Karpas-422 (cell line): ENCODE measurements around the gene RIPOR3. TPM values are rescaled to one million over a fixed set of nuclear protein-coding genes. Genes with fewer than 3 reads are reported as not detected.
"Not testable (repeated sequence)": the region's sequence is repeated elsewhere in the genome, so short reads cannot be mapped to it uniquely, and the experiment has no call there.

ENCODE experiments used
- DNase-seq: peaks from one replicate; pipeline ENCODE4 v3.0.0-alpha.2; 2015
- H2AFZ ChIP-seq: fragments of 200-600 bp; sonication (generic); 2 replicates; pipeline ENCODE4 v1.6.1; 2014; ENCODE audit warnings: antibody characterized with exemption, low read length, mixed read lengths
- H3K27ac ChIP-seq: fragments of 200-600 bp; sonication (generic); 2 replicates; pipeline ENCODE4 v1.5.1; 2014; ENCODE audit warnings: mild to moderate bottlenecking, low read length, moderate library complexity
- H3K27me3 ChIP-seq: fragments of 200-600 bp; sonication (generic); 2 replicates; pipeline ENCODE4 v1.6.1; 2014; ENCODE audit warnings: low read length, mixed read lengths
- H3K36me3 ChIP-seq: fragments of 200-600 bp; sonication (generic); 2 replicates; pipeline ENCODE4 v1.6.1; 2014; ENCODE audit warnings: low read length, mixed read lengths; ENCODE audit not compliant: insufficient read depth
- H3K4me1 ChIP-seq: fragments of 200-600 bp; sonication (generic); 2 replicates; pipeline ENCODE4 v1.6.1; 2014; ENCODE audit warnings: mild to moderate bottlenecking, low read length, mixed read lengths
- H3K4me2 ChIP-seq: fragments of 200-600 bp; sonication (generic); 2 replicates; pipeline ENCODE4 v1.6.1; 2014; ENCODE audit warnings: low read length, low read depth, mild to moderate bottlenecking; ENCODE audit not compliant: poor library complexity, severe bottlenecking
- H3K4me3 ChIP-seq: fragments of 200-600 bp; sonication (generic); 2 replicates; pipeline ENCODE4 v1.5.1; 2014; ENCODE audit warnings: mild to moderate bottlenecking, antibody characterized with exemption, low read length, mixed read lengths
- H3K79me2 ChIP-seq: fragments of 200-600 bp; sonication (generic); 2 replicates; pipeline ENCODE4 v1.6.1; 2014; ENCODE audit warnings: mild to moderate bottlenecking, low read length, mixed read lengths
- H3K9ac ChIP-seq: fragments of 200-600 bp; sonication (generic); 2 replicates; pipeline ENCODE4 v1.6.0; 2014; ENCODE audit warnings: low read length
- H3K9me2 ChIP-seq: fragments of 200-600 bp; sonication (generic), shearing (Covaris generic); replicated peaks from 2 replicates; pipeline ENCODE4 v1.6.0; 2014; ENCODE audit warnings: mild to moderate bottlenecking, low read length, moderate library complexity; ENCODE audit not compliant: insufficient read depth
- H3K9me3 ChIP-seq: fragments of 300-700, 200-600 bp; sonication (generic); 2 replicates; pipeline ENCODE4 v1.6.1; 2014; ENCODE audit warnings: low read length, mixed read lengths
- H4K20me1 ChIP-seq: fragments of 200-600 bp; sonication (generic); 2 replicates; pipeline ENCODE4 v1.6.1; 2014; ENCODE audit warnings: mild to moderate bottlenecking, antibody characterized with exemption, low read length, low read depth; ENCODE audit not compliant: insufficient read depth
- total RNA-seq: library from RNA; depleted of rRNA; stranded (reverse); fragments of >200 nt; shearing (Covaris generic); gene quantifications from 2 replicates; pipeline ENCODE4 v1.2.3, GENCODE V29; 2014; ENCODE audit warnings: low replicate concordance

RIPOR3 gene
- total RNA-seq, 1 experiment from 2014 or later: not detected

GRCh38 chr20:50682947-50683530 is 8.3 kb downstream of the RIPOR3 start:
- Histone ChIP-seq H4K20me1 (no peaks in the 10 kb centered on the region), H3K9me3 (no peaks in the 10 kb centered on the region), H3K36me3 (no peaks in the 10 kb centered on the region), H3K4me3 (no peak overlapping the region), H3K27me3 (no peaks in the 10 kb centered on the region), H3K79me2 (no peaks in the 10 kb centered on the region), H2AFZ (no peak overlapping the region), H3K4me2 (no peak overlapping the region), H3K27ac (no peak overlapping the region), H3K9ac (no peak overlapping the region), H3K9me2 (no peaks in the 10 kb centered on the region), H3K4me1 (no peaks in the 10 kb centered on the region)
- no peak for DNase-seq

GRCh38 chr20:50682065-50682464 is 9.3 kb downstream of the RIPOR3 start:
- H3K4me1 ChIP-seq: no peaks in the 10 kb centered on the region
- DNase-seq: no peak
- no peak overlapping the region for H2AFZ ChIP-seq
- no peak overlapping the region for H3K4me2 ChIP-seq
- H3K27ac ChIP-seq: no peak overlapping the region
- no peaks in the 10 kb centered on the region for H4K20me1 ChIP-seq
- H3K27me3 ChIP-seq: no peaks in the 10 kb centered on the region
- no peak overlapping the region for H3K4me3 ChIP-seq
- H3K9me3 ChIP-seq: no peaks in the 10 kb centered on the region
- H3K9ac ChIP-seq: no peak overlapping the region
- no peaks in the 10 kb centered on the region for H3K79me2 ChIP-seq
- no peaks in the 10 kb centered on the region for H3K9me2 ChIP-seq
- no peaks in the 10 kb centered on the region for H3K36me3 ChIP-seq

- Histone ChIP-seq H4K20me1 (no peaks in the 10 kb centered on the region), H2AFZ (no peak overlapping the region), H3K27ac (no peak overlapping the region), H3K4me3 (no peak overlapping the region), H3K27me3 (no peaks in the 10 kb centered on the region), H3K4me1 (no peaks in the 10 kb centered on the region), H3K9me3 (no peaks in the 10 kb centered on the region), H3K79me2 (no peaks in the 10 kb centered on the region), H3K9me2 (no peaks in the 10 kb centered on the region), H3K9ac (no peak overlapping the region), H3K4me2 (no peak overlapping the region), H3K36me3 (no peaks in the 10 kb centered on the region)
- no peak for DNase-seq
Measured at GRCh38 chr20:50681359-50682064, 9.8 kb downstream of the RIPOR3 start.

- H3K79me2 ChIP-seq: no peaks in the 10 kb centered on the region
- H3K4me2 ChIP-seq: no peak overlapping the region
- no peaks in the 10 kb centered on the region for H3K9me2 ChIP-seq
- H2AFZ ChIP-seq: no peak overlapping the region
- DNase-seq: no peak
- H3K4me1 ChIP-seq: no peaks in the 10 kb centered on the region
- no peak overlapping the region for H3K9ac ChIP-seq
- no peaks in the 10 kb centered on the region for H3K9me3 ChIP-seq
- no peaks in the 10 kb centered on the region for H3K27me3 ChIP-seq
- no peaks in the 10 kb centered on the region for H4K20me1 ChIP-seq
- no peak overlapping the region for H3K27ac ChIP-seq
- no peaks in the 10 kb centered on the region for H3K36me3 ChIP-seq
- no peak overlapping the region for H3K4me3 ChIP-seq
Measured at GRCh38 chr20:50680105-50680960, 11.0 kb downstream of the RIPOR3 start.

GRCh38 chr20:50679753-50680104 is 11.6 kb downstream of the RIPOR3 start:
- Histone ChIP-seq H3K4me1 (no peaks in the 10 kb centered on the region), H3K27me3 (no peaks in the 10 kb centered on the region), H3K4me2 (no peak overlapping the region), H3K4me3 (no peak overlapping the region), H3K36me3 (no peaks in the 10 kb centered on the region), H3K9me2 (no peaks in the 10 kb centered on the region), H2AFZ (no peak overlapping the region), H3K9me3 (no peaks in the 10 kb centered on the region), H3K27ac (no peak overlapping the region), H4K20me1 (no peaks in the 10 kb centered on the region), H3K79me2 (no peaks in the 10 kb centered on the region), H3K9ac (no peak overlapping the region)
- DNase-seq: no peak

- no peak overlapping the region for H3K4me2 ChIP-seq
- no peaks in the 10 kb centered on the region for H4K20me1 ChIP-seq
- DNase-seq: no peak
- H3K9me3 ChIP-seq: no peaks in the 10 kb centered on the region
- no peak overlapping the region for H3K27ac ChIP-seq
- H3K9ac ChIP-seq: no peak overlapping the region
- no peak overlapping the region for H3K4me3 ChIP-seq
- no peak overlapping the region for H2AFZ ChIP-seq
- H3K79me2 ChIP-seq: no peaks in the 10 kb centered on the region
- no peaks in the 10 kb centered on the region for H3K4me1 ChIP-seq
- H3K36me3 ChIP-seq: no peaks in the 10 kb centered on the region
- no peaks in the 10 kb centered on the region for H3K9me2 ChIP-seq
- no peaks in the 10 kb centered on the region for H3K27me3 ChIP-seq
Measured at GRCh38 chr20:50678169-50678898, 13.0 kb downstream of the RIPOR3 start.

GRCh38 chr20:50676858-50677257 is 14.5 kb downstream of the RIPOR3 start:
- Histone ChIP-seq H3K79me2 (no peaks in the 10 kb centered on the region), H3K4me2 (no peak overlapping the region), H3K36me3 (no peaks in the 10 kb centered on the region), H2AFZ (no peak overlapping the region), H3K9me2 (no peaks in the 10 kb centered on the region), H3K9ac (no peak overlapping the region), H4K20me1 (no peaks in the 10 kb centered on the region), H3K9me3 (no peaks in the 10 kb centered on the region), H3K27me3 (no peaks in the 10 kb centered on the region), H3K4me3 (no peak overlapping the region), H3K27ac (no peak overlapping the region), H3K4me1 (no peaks in the 10 kb centered on the region)
- DNase-seq: no peak

GRCh38 chr20:50676377-50676731 is 15.0 kb downstream of the RIPOR3 start:
- not testable (repeated sequence) for H2AFZ ChIP-seq, H3K27me3 ChIP-seq, H4K20me1 ChIP-seq, H3K9me3 ChIP-seq, H3K4me3 ChIP-seq, H3K9ac ChIP-seq, DNase-seq, H3K27ac ChIP-seq, H3K9me2 ChIP-seq, H3K79me2 ChIP-seq, H3K4me1 ChIP-seq, H3K4me2 ChIP-seq, H3K36me3 ChIP-seq
